ENCODE measurements around the gene CHN2. TPM values are rescaled to one million over a fixed set of nuclear protein-coding genes. Genes with fewer than 3 reads are reported as not detected.

Gene CHN2
- total RNA-seq, 6 experiments from 2014 or later, result not detected

GRCh38 chr7:29189743-29190201, 4.8 kb upstream of the CHN2 start:
- DNase-seq, result no peak
- H3K36me3 Mint-ChIP-seq (ENCODE audit: low read depth), result no peaks in the 10 kb centered on the region
- no peak overlapping the region for H3K27ac Mint-ChIP-seq
- no peak overlapping the region for H3K4me3 Mint-ChIP-seq
- no peaks in the 10 kb centered on the region for H3K4me1 Mint-ChIP-seq (ENCODE audit: low read depth)
- TF ChIP-seq CTCF (IDR thresholded peaks at IDR 0.05), result peak; percentile 81
- no peaks in the 10 kb centered on the region for H3K9me3 Mint-ChIP-seq
- H3K27me3 Mint-ChIP-seq (ENCODE audit: insufficient read depth), result peaks cover 25% of the 10 kb centered on the region

- no peak for TF ChIP-seq CTCF (IDR thresholded peaks at IDR 0.05)
- no peaks in the 10 kb centered on the region for H3K9me3 Mint-ChIP-seq
- H3K4me1 Mint-ChIP-seq (ENCODE audit: low read depth), result no peaks in the 10 kb centered on the region
- H3K27me3 Mint-ChIP-seq (ENCODE audit: insufficient read depth), result peaks cover 28% of the 10 kb centered on the region
- H3K4me3 Mint-ChIP-seq, result no peak overlapping the region
- no peak overlapping the region for H3K27ac Mint-ChIP-seq
- H3K36me3 Mint-ChIP-seq (ENCODE audit: low read depth), result no peaks in the 10 kb centered on the region
- DNase-seq, result no peak
These were observed 4.1 kb upstream of the CHN2 start for GRCh38 chr7:29190349-29191045.

GRCh38 chr7:29192323-29192722, 2.3 kb upstream of the CHN2 start:
- no peak for TF ChIP-seq CTCF (IDR thresholded peaks at IDR 0.05)
- H3K27ac Mint-ChIP-seq, result no peak overlapping the region
- H3K36me3 Mint-ChIP-seq (ENCODE audit: low read depth), result no peaks in the 10 kb centered on the region
- no peak overlapping the region for H3K4me3 Mint-ChIP-seq
- DNase-seq, result no peak
- no peaks in the 10 kb centered on the region for H3K9me3 Mint-ChIP-seq
- no peaks in the 10 kb centered on the region for H3K4me1 Mint-ChIP-seq (ENCODE audit: low read depth)
- H3K27me3 Mint-ChIP-seq (ENCODE audit: insufficient read depth), result peaks cover 27% of the 10 kb centered on the region

- no peak overlapping the region for H3K27ac Mint-ChIP-seq
- no peak for DNase-seq
- H3K36me3 Mint-ChIP-seq (ENCODE audit: low read depth), result no peaks in the 10 kb centered on the region
- peaks cover 27% of the 10 kb centered on the region for H3K27me3 Mint-ChIP-seq (ENCODE audit: insufficient read depth)
- H3K9me3 Mint-ChIP-seq, result no peaks in the 10 kb centered on the region
- H3K4me3 Mint-ChIP-seq, result no peak overlapping the region
- H3K4me1 Mint-ChIP-seq (ENCODE audit: low read depth), result no peaks in the 10 kb centered on the region
- TF ChIP-seq CTCF (IDR thresholded peaks at IDR 0.05), result no peak
These were observed 1.8 kb upstream of the CHN2 start for GRCh38 chr7:29192811-29193210.

- no peaks in the 10 kb centered on the region for H3K9me3 Mint-ChIP-seq
- no peak for DNase-seq
- no peak overlapping the region for H3K4me3 Mint-ChIP-seq
- no peak for TF ChIP-seq CTCF (IDR thresholded peaks at IDR 0.05)
- H3K27ac Mint-ChIP-seq, result no peak overlapping the region
- H3K27me3 Mint-ChIP-seq (ENCODE audit: insufficient read depth), result peaks cover 27% of the 10 kb centered on the region
- no peaks in the 10 kb centered on the region for H3K4me1 Mint-ChIP-seq (ENCODE audit: low read depth)
- H3K36me3 Mint-ChIP-seq (ENCODE audit: low read depth), result no peaks in the 10 kb centered on the region
These were observed 1.0 kb upstream of the CHN2 start for GRCh38 chr7:29193316-29194205.

Data from HFFc6 (cell line).